ENCODE data around the gene MS4A5.

The MS4A5 gene, protein sequence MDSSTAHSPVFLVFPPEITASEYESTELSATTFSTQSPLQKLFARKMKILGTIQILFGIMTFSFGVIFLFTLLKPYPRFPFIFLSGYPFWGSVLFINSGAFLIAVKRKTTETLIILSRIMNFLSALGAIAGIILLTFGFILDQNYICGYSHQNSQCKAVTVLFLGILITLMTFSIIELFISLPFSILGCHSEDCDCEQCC

DNA sequence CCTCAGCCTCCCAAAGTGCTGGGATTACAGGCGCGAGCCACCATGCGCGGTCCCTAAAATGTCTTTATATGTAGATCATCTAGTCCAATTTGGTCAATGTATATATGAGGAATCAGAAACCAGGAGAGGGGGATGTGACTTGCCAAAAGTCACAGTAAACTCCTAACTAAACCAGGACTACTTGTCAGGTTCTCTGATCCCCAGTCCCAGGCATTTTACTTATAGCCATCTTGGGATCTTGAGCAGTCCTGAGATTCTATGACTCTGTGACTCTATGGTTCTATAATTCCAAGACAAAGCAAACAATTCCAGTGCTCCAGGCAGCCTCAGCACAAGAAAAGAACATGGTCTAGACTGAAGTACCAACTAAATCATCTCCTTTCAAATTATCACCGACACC lies at the start of gene MS4A5:
Gene MS4A5 (plus strand): TSS at position 301 of the 400 bp plus-strand sequence. CDS start 103 bp downstream, outside the sequence.
- DNase-seq (no peak), ATAC-seq (replicated peaks) (no peak)
- Mint-ChIP-seq H3K27ac (no peak within 1 kb of the TSS), H3K36me3 (no peaks in the 10 kb centered on the region), H3K27me3 (no peaks in the 10 kb centered on the region), H3K4me1 (peaks cover 15 to 24% of the 10 kb centered on the region in 2 donors), H3K4me3 (no peak within 1 kb of the TSS), H3K9me3 (peaks cover 0 to 3% of the 10 kb centered on the region in 2 donors)

DNA sequence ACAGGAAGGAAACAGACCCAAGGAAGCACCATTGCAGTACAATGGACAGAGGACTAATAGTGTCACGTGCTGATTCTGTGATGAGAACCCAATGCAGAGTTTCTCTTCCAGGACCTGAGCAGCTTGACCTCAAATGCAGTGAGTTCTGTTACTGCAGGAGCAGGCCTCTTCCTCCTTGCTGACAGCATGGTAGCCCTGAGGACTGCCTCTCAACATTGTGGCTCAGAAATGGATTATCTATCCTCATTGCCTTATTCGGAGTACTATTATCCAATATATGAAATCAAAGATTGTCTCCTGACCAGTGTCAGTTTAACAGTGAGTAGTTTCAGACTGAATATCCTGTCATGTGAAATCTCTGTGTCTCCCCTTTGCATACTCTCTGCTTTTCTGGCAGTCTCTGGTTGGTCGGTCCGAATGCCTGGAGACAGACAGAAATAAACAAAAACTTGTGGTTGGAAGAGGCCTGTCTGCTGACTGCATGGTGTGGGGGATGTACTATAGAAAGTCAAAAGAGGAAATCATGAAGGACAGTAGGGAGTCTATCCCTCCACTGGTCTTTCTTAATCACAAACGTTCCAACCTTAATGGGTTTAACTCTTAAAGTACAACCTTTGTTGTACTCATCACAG lies 40.0 kb upstream of the MS4A5 start:
- peaks cover 5% of the 10 kb centered on the region in 2 donors for H3K9me3 Mint-ChIP-seq
- no peaks in the 10 kb centered on the region for H3K27me3 Mint-ChIP-seq
- peaks cover 13 to 26% of the 10 kb centered on the region in 2 donors for H3K36me3 Mint-ChIP-seq
- DNase-seq (peak; percentile 54), ATAC-seq (replicated peaks) (peak; percentile 99)
- peaks cover 19 to 33% of the 10 kb centered on the region in 2 donors for H3K4me1 Mint-ChIP-seq
- H3K27ac Mint-ChIP-seq, result peak overlapping the region; percentile 65
- H3K4me3 Mint-ChIP-seq, result peak overlapping the region; percentile 0 to 37

DNA sequence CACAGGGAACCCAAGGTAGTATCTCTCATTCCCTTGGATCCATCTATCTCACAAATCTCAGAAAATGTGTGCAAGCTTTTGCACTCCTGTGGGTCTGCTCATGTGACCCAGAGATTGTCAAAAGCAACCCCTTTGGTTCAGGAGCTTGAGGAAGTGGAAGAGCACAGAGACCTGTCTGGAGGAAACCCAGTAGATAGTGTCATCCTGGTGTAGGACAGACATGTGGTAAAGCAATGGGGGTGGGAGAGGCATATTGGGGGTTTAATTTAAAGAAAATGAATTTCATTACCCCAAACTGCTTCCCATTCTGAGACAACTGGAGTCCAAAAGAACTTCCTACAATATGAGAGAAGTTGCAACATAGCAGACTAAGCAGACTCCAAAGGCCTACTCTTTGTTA lies 39.0 kb upstream of the MS4A5 start:
- DNase-seq (no peak), ATAC-seq (replicated peaks) (peak in 1 of 2 donors; percentile 22)
- Mint-ChIP-seq H3K4me1 (peaks cover 24 to 32% of the 10 kb centered on the region in 2 donors), H3K27me3 (no peaks in the 10 kb centered on the region), H3K4me3 (no peak overlapping the region), H3K36me3 (peaks cover 15 to 21% of the 10 kb centered on the region in 2 donors), H3K27ac (peak overlapping the region; percentile 79), H3K9me3 (peaks cover 5 to 6% of the 10 kb centered on the region in 2 donors)

DNA sequence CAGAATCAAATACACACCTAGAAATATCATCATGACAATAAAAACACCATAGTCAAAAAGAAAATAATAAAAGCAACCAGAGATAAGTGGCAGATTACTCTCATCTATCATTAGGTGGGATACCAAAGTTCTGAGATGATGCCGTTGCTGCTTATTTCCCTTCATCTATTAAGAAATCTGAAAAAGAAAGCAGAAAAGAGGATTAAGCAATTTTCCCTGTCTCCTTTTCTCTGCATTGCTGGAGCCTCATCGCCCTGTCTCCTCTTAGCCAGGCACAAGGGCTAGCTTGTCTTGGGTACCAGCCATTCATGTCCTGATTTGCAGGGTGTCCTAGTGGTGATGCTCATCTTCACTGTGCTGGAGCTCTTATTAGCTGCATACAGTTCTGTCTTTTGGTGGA lies 37.0 kb upstream of the MS4A5 start:
- Mint-ChIP-seq H3K27me3 (no peaks in the 10 kb centered on the region), H3K36me3 (peaks cover 8 to 14% of the 10 kb centered on the region in 2 donors), H3K27ac (no peak overlapping the region), H3K9me3 (peaks cover 0 to 5% of the 10 kb centered on the region in 2 donors), H3K4me1 (peaks cover 38 to 40% of the 10 kb centered on the region in 2 donors), H3K4me3 (no peak overlapping the region)
- ATAC-seq (replicated peaks) (no peak), DNase-seq (no peak)

DNA sequence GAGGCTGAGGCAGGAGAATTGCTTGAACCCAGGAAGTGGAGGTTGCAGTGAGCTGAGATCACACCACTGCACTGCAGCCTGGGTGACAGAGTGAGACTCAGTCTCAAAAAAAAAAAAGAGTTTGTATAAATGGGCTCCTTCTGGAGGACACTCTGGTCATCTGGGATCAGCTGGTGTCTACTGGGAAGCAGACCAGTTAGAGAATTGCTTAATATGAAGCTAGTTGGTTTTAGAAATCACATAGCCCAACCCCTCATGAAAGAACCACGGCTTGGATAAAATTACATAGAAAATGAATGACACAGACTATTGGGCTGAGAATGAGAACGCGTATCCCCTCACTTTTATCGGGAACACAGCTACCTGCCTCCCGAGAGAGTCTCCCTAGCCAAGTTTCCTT lies 36.4 kb upstream of the MS4A5 start:
- DNase-seq (no peak), ATAC-seq (replicated peaks) (no peak)
- Mint-ChIP-seq H3K27me3 (no peaks in the 10 kb centered on the region), H3K9me3 (peaks cover 0 to 5% of the 10 kb centered on the region in 2 donors), H3K27ac (no peak overlapping the region), H3K4me1 (peaks cover 43 to 45% of the 10 kb centered on the region in 2 donors), H3K36me3 (peaks cover 7 to 8% of the 10 kb centered on the region in 2 donors), H3K4me3 (no peak overlapping the region)

DNA sequence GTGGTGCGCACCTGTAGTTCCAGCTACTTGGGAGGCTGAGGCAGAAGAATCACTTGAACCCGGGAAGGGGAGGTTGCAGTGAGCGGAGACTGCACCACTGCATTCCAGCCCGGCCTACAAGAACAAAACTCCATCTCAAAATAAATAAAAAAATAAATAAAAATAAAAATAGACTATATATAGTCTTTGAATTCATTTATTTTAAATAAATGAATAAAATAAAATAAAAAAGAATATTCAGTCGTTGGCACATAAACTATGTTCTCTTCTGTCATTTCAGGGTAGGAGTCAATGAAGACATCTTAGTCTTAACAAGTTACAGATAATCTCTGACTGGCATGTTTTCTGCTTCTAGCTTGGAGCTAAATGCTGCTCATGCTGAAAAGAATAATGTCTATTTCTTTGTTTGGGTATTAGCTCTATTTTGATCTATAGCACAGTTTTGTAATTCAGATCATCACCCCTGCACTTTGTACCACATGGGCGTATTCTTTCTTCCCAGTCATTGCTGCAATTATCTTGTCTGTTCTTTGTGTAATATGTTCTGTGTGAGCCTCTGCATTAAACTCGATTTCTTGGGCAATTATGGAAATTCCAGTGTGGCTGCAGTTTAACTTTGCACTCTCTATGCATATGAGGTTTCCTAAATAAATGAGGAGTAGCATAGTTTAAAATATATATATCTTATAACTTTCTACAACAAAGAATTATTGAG lies 34.5 kb upstream of the MS4A5 start:
- no peak for DNase-seq
- Mint-ChIP-seq H3K4me3 (no peak overlapping the region), H3K9me3 (peaks cover 0 to 5% of the 10 kb centered on the region in 2 donors), H3K27ac (no peak overlapping the region), H3K27me3 (no peaks in the 10 kb centered on the region), H3K36me3 (peaks cover 8 to 10% of the 10 kb centered on the region in 2 donors), H3K4me1 (peaks cover 30 to 45% of the 10 kb centered on the region in 2 donors)
- no peak for ATAC-seq (replicated peaks)

DNA sequence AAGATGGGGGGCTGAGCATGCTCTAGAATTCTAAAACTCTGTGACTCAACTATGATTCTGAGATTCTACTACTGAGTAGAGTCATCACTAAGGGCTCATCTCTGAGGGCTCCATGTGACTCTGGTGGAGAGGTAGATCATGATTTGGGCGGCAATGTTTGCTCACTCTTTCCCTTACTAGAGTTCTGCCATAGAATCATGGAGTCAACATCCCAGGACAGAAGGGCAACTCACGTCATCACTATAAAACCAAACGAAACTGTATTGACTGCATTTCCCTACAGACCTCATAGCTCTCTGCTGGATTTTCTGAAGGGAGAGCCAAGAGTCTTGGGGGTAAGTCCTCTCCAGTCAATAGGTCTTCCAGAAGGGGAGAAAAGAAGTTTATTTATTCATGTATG lies 33.0 kb upstream of the MS4A5 start, which contains the start of gene MS4A14:
Gene MS4A14 (plus strand): TSS at position 78 of the 400 bp plus-strand sequence. CDS start 120 bp downstream, at position 198.
- Mint-ChIP-seq H3K27ac (peak within 1 kb of the TSS; percentile 92), H3K9me3 (peaks cover 1 to 3% of the 10 kb centered on the region in 2 donors), H3K36me3 (peaks cover 6 to 13% of the 10 kb centered on the region in 2 donors), H3K4me1 (peaks cover 28 to 46% of the 10 kb centered on the region in 2 donors), H3K4me3 (peak within 1 kb of the TSS; percentile 16 to 51), H3K27me3 (no peaks in the 10 kb centered on the region)
- ATAC-seq (replicated peaks), result peak; percentile 60 to 72
- DNase-seq, result no peak

DNA sequence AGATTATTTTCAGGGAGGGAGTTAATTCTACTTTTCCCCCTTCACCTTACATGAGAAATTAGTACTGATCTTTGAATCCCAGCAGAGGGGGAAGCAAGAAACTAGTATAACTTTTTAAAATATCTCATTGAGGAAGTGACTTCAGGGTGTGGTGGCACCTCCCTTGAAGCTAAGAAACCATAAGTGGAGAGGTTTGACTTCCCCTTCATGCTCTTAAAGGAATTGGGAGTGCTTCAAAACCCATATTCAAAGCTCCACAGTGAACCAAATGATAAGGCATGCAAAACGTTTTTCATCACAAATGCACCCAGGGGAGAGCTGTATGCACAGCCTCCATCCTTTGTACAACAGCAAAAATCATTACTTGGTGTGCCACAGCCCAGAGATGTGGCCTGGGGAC lies 32.6 kb upstream of the MS4A5 start:
- Mint-ChIP-seq H3K4me3 (peak overlapping the region; percentile 16 to 51), H3K27ac (peak overlapping the region; percentile 92), H3K9me3 (peaks cover 3 to 5% of the 10 kb centered on the region in 2 donors), H3K36me3 (peaks cover 6 to 17% of the 10 kb centered on the region in 2 donors), H3K4me1 (peaks cover 31 to 49% of the 10 kb centered on the region in 2 donors), H3K27me3 (no peaks in the 10 kb centered on the region)
- peak; percentile 16 for DNase-seq
- peak; percentile 94 for ATAC-seq (replicated peaks)

DNA sequence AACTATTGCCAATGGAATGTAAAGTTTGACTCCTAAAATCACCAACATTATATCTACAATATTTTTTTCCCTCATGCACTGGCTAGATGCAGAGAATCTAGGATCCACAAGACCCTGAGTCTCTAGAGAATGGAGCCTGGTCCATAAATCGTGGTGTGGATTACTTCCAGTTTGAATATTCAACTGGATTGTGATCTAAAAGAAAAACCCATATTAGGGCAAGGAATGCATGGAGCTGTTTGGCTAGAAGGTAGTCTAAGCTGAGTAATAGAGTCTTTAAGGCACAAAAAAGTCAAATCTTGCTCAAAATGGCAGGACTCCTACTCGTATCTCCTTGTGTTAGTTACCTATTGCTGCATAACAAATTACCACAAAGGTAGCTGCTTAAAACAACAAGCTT lies 9.4 kb upstream of the MS4A5 start:
- Mint-ChIP-seq H3K27ac (no peak overlapping the region), H3K36me3 (peaks cover 9% of the 10 kb centered on the region in 2 donors), H3K9me3 (peaks cover 10 to 11% of the 10 kb centered on the region in 2 donors), H3K27me3 (no peaks in the 10 kb centered on the region), H3K4me1 (peaks cover 15 to 30% of the 10 kb centered on the region in 2 donors), H3K4me3 (no peak overlapping the region)
- ATAC-seq (replicated peaks) (no peak), DNase-seq (no peak)

DNA sequence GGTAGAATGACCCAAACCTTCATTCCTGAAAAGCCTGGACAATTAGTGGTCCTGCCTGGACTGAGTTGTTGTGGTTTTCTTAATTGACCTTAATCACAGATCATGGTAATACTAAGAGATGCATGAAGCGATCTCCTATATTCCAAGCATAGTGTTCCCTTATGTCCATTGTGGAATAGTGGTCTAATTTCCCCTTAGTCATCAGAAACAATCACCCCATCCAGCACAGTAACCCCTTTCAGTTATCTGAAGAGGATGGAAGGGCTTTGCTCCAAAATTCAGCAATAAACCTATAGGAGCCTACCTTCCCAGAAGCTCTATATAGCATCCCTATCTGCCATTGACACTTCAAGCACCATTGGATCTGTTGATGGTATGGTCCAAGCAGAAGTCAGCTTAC lies 6.8 kb upstream of the MS4A5 start:
- peaks cover 4 to 6% of the 10 kb centered on the region in 2 donors for H3K9me3 Mint-ChIP-seq
- DNase-seq (no peak), ATAC-seq (replicated peaks) (no peak)
- H3K27ac Mint-ChIP-seq, result no peak overlapping the region
- peaks cover 0 to 3% of the 10 kb centered on the region in 2 donors for H3K36me3 Mint-ChIP-seq
- no peak overlapping the region for H3K4me3 Mint-ChIP-seq
- peaks cover 9% of the 10 kb centered on the region in 2 donors for H3K4me1 Mint-ChIP-seq
- H3K27me3 Mint-ChIP-seq, result no peaks in the 10 kb centered on the region

DNA sequence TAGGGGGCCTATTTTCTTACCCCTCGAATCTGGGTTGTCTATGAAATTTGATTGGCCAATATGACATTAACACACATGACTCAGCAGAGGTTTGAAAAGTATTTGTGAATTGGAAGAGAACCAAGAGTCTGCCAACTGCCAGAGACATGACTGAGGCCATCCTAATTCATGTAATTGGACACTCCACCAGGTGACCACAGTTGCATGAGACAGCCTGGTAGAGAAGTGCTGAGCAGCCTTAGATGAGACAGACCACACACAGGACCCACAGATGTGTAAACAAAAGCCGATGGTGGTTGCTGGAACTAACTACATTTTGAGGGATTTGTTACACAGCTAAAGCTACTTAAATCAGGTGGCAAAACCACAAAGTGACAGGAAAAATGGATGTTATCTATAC lies 855 bp upstream of the MS4A5 start:
- ATAC-seq (replicated peaks) (peak in 1 of 2 donors; percentile 14), DNase-seq (no peak)
- Mint-ChIP-seq H3K4me3 (no peak overlapping the region), H3K27ac (no peak overlapping the region), H3K4me1 (peaks cover 13 to 17% of the 10 kb centered on the region in 2 donors), H3K9me3 (peaks cover 0 to 3% of the 10 kb centered on the region in 2 donors), H3K27me3 (no peaks in the 10 kb centered on the region), H3K36me3 (no peaks in the 10 kb centered on the region)

DNA sequence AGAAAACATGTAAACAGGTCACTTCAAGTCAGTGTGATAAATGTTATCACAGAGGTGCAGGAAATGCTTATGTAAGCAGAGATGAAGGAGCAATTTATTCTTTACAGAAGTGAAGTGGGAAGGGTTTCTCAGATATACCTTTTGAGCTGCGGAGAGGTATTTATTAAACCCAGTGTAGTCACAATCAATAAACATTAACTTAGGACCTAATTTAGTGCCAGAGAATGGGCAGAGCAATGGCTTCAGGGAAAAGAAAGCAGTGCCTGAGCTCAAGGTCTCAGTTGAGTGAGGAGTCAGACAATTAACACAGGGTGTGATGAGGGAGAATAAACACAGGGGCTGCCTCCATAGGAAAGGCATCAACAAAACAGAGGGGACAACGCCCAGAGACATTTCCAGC lies 1.9 kb downstream of the MS4A5 start:
- no peaks in the 10 kb centered on the region for H3K27me3 Mint-ChIP-seq
- no peak overlapping the region for H3K4me3 Mint-ChIP-seq
- peaks cover 0 to 3% of the 10 kb centered on the region in 2 donors for H3K9me3 Mint-ChIP-seq
- DNase-seq (no peak), ATAC-seq (replicated peaks) (no peak)
- H3K27ac Mint-ChIP-seq, result no peak overlapping the region
- no peaks in the 10 kb centered on the region for H3K36me3 Mint-ChIP-seq
- peaks cover 12 to 26% of the 10 kb centered on the region in 2 donors for H3K4me1 Mint-ChIP-seq

DNA sequence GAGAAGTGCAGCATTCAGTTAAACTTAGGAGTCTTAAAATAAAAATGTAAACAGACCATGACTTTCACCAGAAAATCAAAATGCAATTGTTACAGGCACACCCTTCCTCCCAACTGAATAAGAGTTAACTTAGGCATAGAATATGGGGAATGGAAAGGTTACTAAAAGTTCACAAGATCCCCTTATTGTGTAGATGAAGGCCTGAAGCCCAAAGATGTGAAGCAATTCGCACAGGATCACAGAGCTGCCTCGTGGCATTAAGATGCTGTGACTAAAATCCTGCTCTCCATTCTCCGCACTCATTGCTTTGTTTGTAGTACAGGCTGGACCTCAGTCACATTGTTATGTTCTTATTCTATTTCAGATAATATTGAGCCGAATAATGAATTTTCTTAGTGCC lies 4.0 kb downstream of the MS4A5 start:
- Mint-ChIP-seq H3K4me1 (peaks cover 9 to 20% of the 10 kb centered on the region in 2 donors), H3K27ac (no peak overlapping the region), H3K27me3 (no peaks in the 10 kb centered on the region), H3K36me3 (no peaks in the 10 kb centered on the region), H3K9me3 (peaks cover 0 to 3% of the 10 kb centered on the region in 2 donors), H3K4me3 (no peak overlapping the region)
- ATAC-seq (replicated peaks), result no peak
- DNase-seq, result no peak

DNA sequence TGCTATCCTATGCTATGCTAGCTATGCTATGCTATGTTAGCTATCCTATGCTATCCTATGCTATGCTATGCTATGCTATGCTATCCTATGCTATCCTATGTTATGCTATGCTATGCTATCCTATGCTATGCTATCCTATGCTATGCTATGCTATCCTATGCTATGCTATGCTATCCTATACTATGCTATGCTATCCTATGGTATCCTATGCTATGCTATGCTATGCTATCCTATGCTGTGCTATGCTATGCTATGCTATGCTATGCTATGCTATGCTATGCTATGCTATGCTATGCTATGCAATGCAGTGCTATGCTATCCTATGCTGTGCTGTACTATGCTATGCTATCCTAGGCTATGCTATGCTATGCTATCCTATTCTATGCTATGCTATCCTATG lies 17.7 kb downstream of the MS4A5 start:
- Mint-ChIP-seq H3K27me3 (no peaks in the 10 kb centered on the region), H3K27ac (peak overlapping the region; percentile 44)

More for the DNA sequence above, 17.7 kb downstream of the MS4A5 start:
- Mint-ChIP-seq H3K9me3 (no peaks in the 10 kb centered on the region), H3K4me1 (peaks cover 27 to 59% of the 10 kb centered on the region in 2 donors), H3K4me3 (no peak overlapping the region), H3K36me3 (no peaks in the 10 kb centered on the region)
- no peak for ATAC-seq (replicated peaks)
- no peak for DNase-seq

All from stimulated activated naive B cell treated with anti-CD40 and anti-IgM and Interleukin-4, amounts not matched to agents 10 μg/mL and 1 μg/mL and 100 μg/mL, for 72 hours (primary cell).